Subcutaneous adipose tissue (tissue), 4 donors: ENCODE data around the gene SYCE3. TPM values are rescaled to one million over a fixed set of nuclear protein-coding genes. Genes with fewer than 3 reads are reported as not detected.

Source experiments
- total RNA-seq, 4 donors: library from RNA; depleted of rRNA; stranded (reverse); fragments of >200 nt; gene quantifications; one replicate each; pipeline ENCODE4 v1.1.0, GENCODE V29; 2016
- TF ChIP-seq, protein P1 (sequence below): fragments of 450-650 bp; IDR thresholded peaks from one replicate; pipeline ENCODE4 v1.5.1; 2016; ENCODE audit warnings: low read depth, mild to moderate bottlenecking, control low read depth, antibody characterized with exemption, moderate library complexity

The SYCE3 gene
- total RNA-seq, 4 donors from 2014 or later = 2.2 to 3.3 TPM; not detected in 2

DNA sequence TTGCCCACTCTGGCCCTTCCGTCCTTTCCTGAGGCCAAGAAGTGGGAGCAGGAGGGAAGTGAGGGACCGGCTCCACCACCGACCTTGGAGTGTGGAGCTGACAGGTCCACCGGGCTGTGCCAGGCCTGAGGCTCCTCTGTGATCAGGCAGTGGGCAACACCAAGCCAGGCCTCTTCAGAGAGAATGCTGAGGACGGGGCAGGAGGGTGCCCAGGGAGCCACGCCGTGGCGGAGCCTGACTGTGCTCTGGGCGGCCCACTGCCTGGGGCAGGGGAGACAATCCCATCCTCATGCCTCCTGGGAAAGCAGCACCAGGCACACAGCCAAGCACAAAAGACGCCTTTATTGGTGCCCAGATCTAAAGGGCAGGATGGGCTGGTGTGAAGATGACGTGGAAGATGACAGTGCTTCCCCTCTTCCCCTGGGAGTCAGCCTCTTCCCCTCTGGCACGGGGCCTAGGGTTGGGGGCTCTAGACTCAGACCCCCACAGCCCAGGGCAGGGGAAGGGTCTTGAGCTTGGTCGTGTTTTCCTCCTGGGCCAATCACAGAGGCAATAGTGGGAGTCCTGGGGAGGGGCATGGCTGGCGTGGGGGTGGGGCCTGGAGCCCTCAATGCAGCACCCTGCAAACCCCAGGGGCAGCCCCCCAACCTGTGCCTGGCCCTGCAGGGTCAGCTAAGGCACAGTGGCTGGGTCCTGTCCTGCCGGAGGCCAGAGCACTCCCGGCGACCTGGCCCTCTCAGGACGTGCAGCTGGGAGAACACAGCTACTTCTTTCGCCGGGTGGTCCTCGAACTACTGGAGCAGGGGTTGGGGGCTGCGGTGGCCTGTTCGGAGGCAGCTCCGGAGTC lies 59.9 kb downstream of the SYCE3 start:
- TF ChIP-seq, protein P1, sequence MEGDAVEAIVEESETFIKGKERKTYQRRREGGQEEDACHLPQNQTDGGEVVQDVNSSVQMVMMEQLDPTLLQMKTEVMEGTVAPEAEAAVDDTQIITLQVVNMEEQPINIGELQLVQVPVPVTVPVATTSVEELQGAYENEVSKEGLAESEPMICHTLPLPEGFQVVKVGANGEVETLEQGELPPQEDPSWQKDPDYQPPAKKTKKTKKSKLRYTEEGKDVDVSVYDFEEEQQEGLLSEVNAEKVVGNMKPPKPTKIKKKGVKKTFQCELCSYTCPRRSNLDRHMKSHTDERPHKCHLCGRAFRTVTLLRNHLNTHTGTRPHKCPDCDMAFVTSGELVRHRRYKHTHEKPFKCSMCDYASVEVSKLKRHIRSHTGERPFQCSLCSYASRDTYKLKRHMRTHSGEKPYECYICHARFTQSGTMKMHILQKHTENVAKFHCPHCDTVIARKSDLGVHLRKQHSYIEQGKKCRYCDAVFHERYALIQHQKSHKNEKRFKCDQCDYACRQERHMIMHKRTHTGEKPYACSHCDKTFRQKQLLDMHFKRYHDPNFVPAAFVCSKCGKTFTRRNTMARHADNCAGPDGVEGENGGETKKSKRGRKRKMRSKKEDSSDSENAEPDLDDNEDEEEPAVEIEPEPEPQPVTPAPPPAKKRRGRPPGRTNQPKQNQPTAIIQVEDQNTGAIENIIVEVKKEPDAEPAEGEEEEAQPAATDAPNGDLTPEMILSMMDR = no peak

DNA sequence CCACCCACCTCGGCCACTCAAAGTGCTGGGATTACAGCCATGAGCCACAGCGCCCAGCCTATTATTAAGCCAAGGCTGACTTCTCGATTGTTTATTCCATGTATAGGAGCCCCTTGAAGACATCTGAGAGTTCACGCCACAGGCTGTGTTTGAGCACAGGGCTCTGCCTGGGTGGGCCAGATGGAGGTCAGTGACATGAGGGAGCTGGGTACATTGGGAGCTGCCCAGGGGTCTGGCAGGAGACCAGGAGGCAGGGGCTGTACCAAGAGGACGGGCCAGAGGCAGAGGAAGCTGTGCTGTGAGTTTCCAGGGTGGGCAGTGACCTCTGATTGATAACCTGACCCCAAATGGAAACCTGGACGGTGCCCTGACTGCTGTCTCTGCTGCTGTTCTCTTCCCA lies 60.6 kb downstream of the SYCE3 start:
- TF ChIP-seq, protein P1 = no peak

Other genes starting within 250 kb of the SYCE3 start
- gene DENND6B, start 235.9 kb downstream of the SYCE3 start, total RNA-seq = 1 to 10 TPM; 1.5 to 4.0 (median 1.9) TPM
- gene PPP6R2, start 219.6 kb downstream of the SYCE3 start, total RNA-seq = 10 to 100 TPM; 23.8 to 86.3 (median 37.0) TPM
- gene SBF1, start 87.9 kb downstream of the SYCE3 start, total RNA-seq = 10 to 100 TPM; 19.9 to 66.1 (median 26.7) TPM
- gene ADM2, start 81.4 kb downstream of the SYCE3 start, total RNA-seq = not detected
- gene MIOX, start 76.1 kb downstream of the SYCE3 start, total RNA-seq = not detected
- gene LMF2, start 55.2 kb downstream of the SYCE3 start, total RNA-seq = 10 to 100 TPM; 24.1 to 76.3 (median 37.0) TPM
- 10 to 100 TPM; 15.3 to 55.6 (median 27.8) TPM for gene NCAPH2, start 54.7 kb downstream of the SYCE3 start, total RNA-seq
- 10 to 100 TPM in 1 of 4 donors, 1 to 10 TPM in 3; 1.5 to 10.7 (median 8.3) TPM for gene SCO2, start 37.3 kb downstream of the SYCE3 start, total RNA-seq
- gene TYMP, start 32.9 kb downstream of the SYCE3 start, total RNA-seq = 100 to 1,000 TPM in 3 of 4 donors, 10 to 100 TPM in 1; 28.9 to 129 (median 108) TPM
- not detected for gene KLHDC7B, start 17.0 kb downstream of the SYCE3 start, total RNA-seq
- 10 to 100 TPM in 2 of 4 donors, 1 to 10 TPM in 2; 7.8 to 20.3 (median 10.8) TPM for gene CPT1B, start 15.5 kb upstream of the SYCE3 start, total RNA-seq
- 10 to 100 TPM; 44.7 to 80.3 (median 51.3) TPM for gene CHKB, start 19.9 kb upstream of the SYCE3 start, total RNA-seq
- 1 to 10 TPM in 1 of 4 donors, under 1 TPM in 2, not detected in 1; 0.19 to 1.1 (median 0.51) TPM for gene MAPK8IP2, start 37.9 kb upstream of the SYCE3 start, total RNA-seq
- 10 to 100 TPM; 19.9 to 56.1 (median 32.4) TPM for gene ARSA, start 65.2 kb upstream of the SYCE3 start, total RNA-seq
- gene SHANK3, start 109.9 kb upstream of the SYCE3 start, total RNA-seq = 10 to 100 TPM in 3 of 4 donors, 1 to 10 TPM in 1; 5.1 to 87.2 (median 15.2) TPM
- 1 to 10 TPM in 2 of 4 donors, not detected in 2; 1.3 to 1.5 TPM for gene ACR, start 175.3 kb upstream of the SYCE3 start, total RNA-seq
- 10 to 100 TPM in 3 of 4 donors, 1 to 10 TPM in 1; 8.8 to 19.4 (median 14.8) TPM for gene RABL2B, start 220.7 kb upstream of the SYCE3 start, total RNA-seq